ENCODE measurements around the gene MMP7. TPM values are rescaled to one million over a fixed set of nuclear protein-coding genes. Genes with fewer than 3 reads are reported as not detected.

Gene MMP7, protein sequence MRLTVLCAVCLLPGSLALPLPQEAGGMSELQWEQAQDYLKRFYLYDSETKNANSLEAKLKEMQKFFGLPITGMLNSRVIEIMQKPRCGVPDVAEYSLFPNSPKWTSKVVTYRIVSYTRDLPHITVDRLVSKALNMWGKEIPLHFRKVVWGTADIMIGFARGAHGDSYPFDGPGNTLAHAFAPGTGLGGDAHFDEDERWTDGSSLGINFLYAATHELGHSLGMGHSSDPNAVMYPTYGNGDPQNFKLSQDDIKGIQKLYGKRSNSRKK
- 10 to 100 TPM in 1 of 4 donors, 1 to 10 TPM in 2, under 1 TPM in 1; 0.98 to 99.8 (median 4.7) TPM for total RNA-seq

GRCh38 chr11:102530558-102530957 lies at the start of gene MMP7:
Gene MMP7 (minus strand): TSS chr11:102530747. CDS start chr11:102530700, 47 bp downstream.
- TF ChIP-seq CTCF (IDR thresholded peaks at IDR 0.05; ENCODE audit: low read depth): no peak

- no peak for TF ChIP-seq CTCF (IDR thresholded peaks at IDR 0.05; ENCODE audit: low read depth)
These were observed 47.2 kb upstream of the MMP7 start for GRCh38 chr11:102577723-102578122.

- no peak for TF ChIP-seq CTCF (IDR thresholded peaks at IDR 0.05; ENCODE audit: low read depth)
These were observed 46.6 kb upstream of the MMP7 start for GRCh38 chr11:102577182-102577581.

GRCh38 chr11:102576350-102576749 lies 45.8 kb upstream of the MMP7 start:
- no peak for TF ChIP-seq CTCF (IDR thresholded peaks at IDR 0.05; ENCODE audit: low read depth)

- no peak for TF ChIP-seq CTCF (IDR thresholded peaks at IDR 0.05; ENCODE audit: low read depth)
These were observed 44.5 kb upstream of the MMP7 start for GRCh38 chr11:102575012-102575411.

GRCh38 chr11:102573851-102574250 lies 43.3 kb upstream of the MMP7 start:
- no peak for TF ChIP-seq CTCF (IDR thresholded peaks at IDR 0.05; ENCODE audit: low read depth)

GRCh38 chr11:102572554-102573220 lies 42.1 kb upstream of the MMP7 start:
- TF ChIP-seq CTCF (IDR thresholded peaks at IDR 0.05; ENCODE audit: low read depth): no peak
